ENCODE data around the gene CLDND2.

The CLDND2 gene

GRCh38 chr19:51365211-51365964 lies 3.4 kb downstream of the CLDND2 start:
- peaks cover 32% of the 10 kb centered on the region for H3K4me1 ChIP-seq (ENCODE audit: control insufficient read depth, insufficient read depth, low read length)
- peak overlapping the region; percentile 100 for H3K9ac ChIP-seq (ENCODE audit: low read length)
- peak; percentile 58 for DNase-seq (ENCODE audit: low read depth)
- H3K4me3 ChIP-seq (ENCODE audit: low read length), result peak overlapping the region; percentile 100
- H3K9me3 ChIP-seq (ENCODE audit: control insufficient read depth, low read length), result no peaks in the 10 kb centered on the region
- no peaks in the 10 kb centered on the region for H3K36me3 ChIP-seq (ENCODE audit: control insufficient read depth, insufficient read depth, low read length, severe bottlenecking)
- no peaks in the 10 kb centered on the region for H3K27me3 ChIP-seq (replicated peaks; ENCODE audit: control insufficient read depth, insufficient read depth, low read length)

- Histone ChIP-seq H3K9me3 (ENCODE audit: control insufficient read depth, low read length) (no peaks in the 10 kb centered on the region), H3K4me1 (ENCODE audit: control insufficient read depth, insufficient read depth, low read length) (peaks cover 36% of the 10 kb centered on the region), H3K4me3 (ENCODE audit: low read length) (peak overlapping the region; percentile 100), H3K36me3 (ENCODE audit: control insufficient read depth, insufficient read depth, low read length, severe bottlenecking) (no peaks in the 10 kb centered on the region), H3K9ac (ENCODE audit: low read length) (peak overlapping the region; percentile 100), H3K27me3 (replicated peaks; ENCODE audit: control insufficient read depth, insufficient read depth, low read length) (no peaks in the 10 kb centered on the region)
- DNase-seq (ENCODE audit: low read depth), result no peak
These were observed 4.3 kb downstream of the CLDND2 start for GRCh38 chr19:51364200-51365106.

DNA sequence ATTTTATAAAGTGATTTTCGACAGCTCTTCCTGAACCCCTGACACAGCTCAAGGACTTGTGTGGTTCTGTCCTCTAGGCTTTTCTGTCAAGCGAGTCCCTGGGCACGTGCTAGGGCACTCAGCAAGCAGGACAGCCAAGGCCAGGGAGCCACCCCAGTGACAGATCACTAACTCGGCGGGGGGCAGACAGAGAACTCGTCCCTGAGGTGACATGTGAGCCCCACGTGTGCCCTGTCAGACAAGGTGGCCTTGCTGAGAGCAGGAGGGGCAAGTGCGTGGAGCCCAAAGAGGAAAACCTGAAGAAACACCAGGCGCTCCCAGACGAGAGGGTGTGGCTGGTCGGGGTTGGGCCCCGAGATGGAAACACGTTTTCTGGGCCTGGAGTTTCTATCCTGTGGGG lies 7.6 kb downstream of the CLDND2 start:
- Histone ChIP-seq H3K4me1 (ENCODE audit: control insufficient read depth, insufficient read depth, low read length) (peaks cover 45% of the 10 kb centered on the region), H3K36me3 (ENCODE audit: control insufficient read depth, insufficient read depth, low read length, severe bottlenecking) (peaks cover 5% of the 10 kb centered on the region), H3K27me3 (replicated peaks; ENCODE audit: control insufficient read depth, insufficient read depth, low read length) (no peaks in the 10 kb centered on the region), H3K4me3 (ENCODE audit: low read length) (no peak overlapping the region), H3K9ac (ENCODE audit: low read length) (no peak overlapping the region), H3K9me3 (ENCODE audit: control insufficient read depth, low read length) (no peaks in the 10 kb centered on the region)
- DNase-seq (ENCODE audit: low read depth), result no peak

GRCh38 chr19:51359294-51359693 lies 9.5 kb downstream of the CLDND2 start:
- H3K27me3 ChIP-seq (replicated peaks; ENCODE audit: control insufficient read depth, insufficient read depth, low read length), result no peaks in the 10 kb centered on the region
- peak; percentile 87 for DNase-seq (ENCODE audit: low read depth)
- H3K4me1 ChIP-seq (ENCODE audit: control insufficient read depth, insufficient read depth, low read length), result peaks cover 38% of the 10 kb centered on the region

DNA sequence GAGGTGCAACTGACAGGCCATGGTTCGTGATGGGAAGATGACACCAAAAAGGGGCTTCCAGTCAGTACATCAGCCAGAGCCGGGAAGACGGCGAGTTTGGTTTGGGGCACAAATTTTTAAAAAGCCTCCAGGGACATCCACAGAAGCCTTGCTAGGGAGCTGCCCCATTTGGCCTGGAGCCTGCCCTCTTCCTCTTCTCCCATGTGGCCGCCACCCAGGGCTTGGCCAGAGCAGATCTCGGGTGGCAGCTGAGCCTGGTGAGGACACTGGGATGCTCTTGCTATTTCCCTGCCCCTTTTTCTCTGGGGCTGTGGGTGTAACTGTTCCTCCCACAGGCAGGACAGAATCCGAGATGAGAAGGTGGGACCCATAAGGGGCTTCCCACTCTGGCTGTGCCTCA lies 10.9 kb downstream of the CLDND2 start:
- no peak overlapping the region for H3K4me3 ChIP-seq (ENCODE audit: low read length)
- peaks cover 27% of the 10 kb centered on the region for H3K4me1 ChIP-seq (ENCODE audit: control insufficient read depth, insufficient read depth, low read length)
- H3K9ac ChIP-seq (ENCODE audit: low read length), result no peak overlapping the region
- no peaks in the 10 kb centered on the region for H3K9me3 ChIP-seq (ENCODE audit: control insufficient read depth, low read length)
- no peak for DNase-seq (ENCODE audit: low read depth)
- no peaks in the 10 kb centered on the region for H3K27me3 ChIP-seq (replicated peaks; ENCODE audit: control insufficient read depth, insufficient read depth, low read length)
- H3K36me3 ChIP-seq (ENCODE audit: control insufficient read depth, insufficient read depth, low read length, severe bottlenecking), result peaks cover 10% of the 10 kb centered on the region

More at GRCh38 chr19:51359294-51359693, 9.5 kb downstream of the CLDND2 start:
- Histone ChIP-seq H3K9me3 (ENCODE audit: control insufficient read depth, low read length) (no peaks in the 10 kb centered on the region), H3K4me3 (ENCODE audit: low read length) (no peak overlapping the region), H3K36me3 (ENCODE audit: control insufficient read depth, insufficient read depth, low read length, severe bottlenecking) (peaks cover 8% of the 10 kb centered on the region), H3K9ac (ENCODE audit: low read length) (peak overlapping the region; percentile 39)

DNA sequence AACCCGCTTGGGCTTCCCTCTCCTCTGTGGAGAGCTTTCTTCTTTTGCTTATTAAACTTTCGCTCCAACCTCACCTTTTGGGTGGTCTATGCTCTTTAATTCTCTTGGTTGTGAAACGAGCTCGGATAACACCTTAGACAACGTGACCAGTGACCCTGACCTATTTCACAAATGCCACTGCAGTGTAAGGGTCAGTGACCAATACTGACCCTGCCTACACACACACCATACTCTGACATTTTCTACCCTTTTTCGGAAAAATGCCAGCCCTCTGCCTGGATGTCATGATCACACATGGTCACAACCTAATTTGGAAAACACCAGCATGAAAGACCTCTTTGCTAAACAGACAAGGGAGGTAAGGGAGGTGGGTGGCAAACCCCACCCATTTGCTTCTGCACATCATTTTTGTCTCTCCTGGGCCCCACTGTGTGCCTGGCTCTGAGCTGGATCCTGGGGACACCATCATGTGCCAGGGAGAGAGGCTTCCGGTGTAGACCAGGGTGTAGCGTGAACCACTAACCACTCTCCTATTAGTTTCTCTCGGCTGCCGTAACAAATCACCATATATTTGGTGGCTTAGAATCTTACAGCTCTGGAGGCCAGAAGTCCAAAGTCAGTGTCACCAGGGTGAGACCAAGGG lies 12.5 kb downstream of the CLDND2 start:
- Histone ChIP-seq H3K36me3 (ENCODE audit: control insufficient read depth, insufficient read depth, low read length, severe bottlenecking) (peaks cover 27% of the 10 kb centered on the region), H3K4me3 (ENCODE audit: low read length) (no peak overlapping the region), H3K4me1 (ENCODE audit: control insufficient read depth, insufficient read depth, low read length) (peaks cover 21% of the 10 kb centered on the region), H3K27me3 (replicated peaks; ENCODE audit: control insufficient read depth, insufficient read depth, low read length) (no peaks in the 10 kb centered on the region), H3K9ac (ENCODE audit: low read length) (no peak overlapping the region), H3K9me3 (ENCODE audit: control insufficient read depth, low read length) (no peaks in the 10 kb centered on the region)
- no peak for DNase-seq (ENCODE audit: low read depth)

GRCh38 chr19:51354742-51355148 lies 14.1 kb downstream of the CLDND2 start:
- Histone ChIP-seq H3K9ac (ENCODE audit: low read length) (no peak overlapping the region), H3K36me3 (ENCODE audit: control insufficient read depth, insufficient read depth, low read length, severe bottlenecking) (peaks cover 40% of the 10 kb centered on the region), H3K4me1 (ENCODE audit: control insufficient read depth, insufficient read depth, low read length) (peaks cover 29% of the 10 kb centered on the region), H3K27me3 (replicated peaks; ENCODE audit: control insufficient read depth, insufficient read depth, low read length) (no peaks in the 10 kb centered on the region), H3K9me3 (ENCODE audit: control insufficient read depth, low read length) (no peaks in the 10 kb centered on the region), H3K4me3 (ENCODE audit: low read length) (no peak overlapping the region)
- DNase-seq (ENCODE audit: low read depth), result no peak

DNA sequence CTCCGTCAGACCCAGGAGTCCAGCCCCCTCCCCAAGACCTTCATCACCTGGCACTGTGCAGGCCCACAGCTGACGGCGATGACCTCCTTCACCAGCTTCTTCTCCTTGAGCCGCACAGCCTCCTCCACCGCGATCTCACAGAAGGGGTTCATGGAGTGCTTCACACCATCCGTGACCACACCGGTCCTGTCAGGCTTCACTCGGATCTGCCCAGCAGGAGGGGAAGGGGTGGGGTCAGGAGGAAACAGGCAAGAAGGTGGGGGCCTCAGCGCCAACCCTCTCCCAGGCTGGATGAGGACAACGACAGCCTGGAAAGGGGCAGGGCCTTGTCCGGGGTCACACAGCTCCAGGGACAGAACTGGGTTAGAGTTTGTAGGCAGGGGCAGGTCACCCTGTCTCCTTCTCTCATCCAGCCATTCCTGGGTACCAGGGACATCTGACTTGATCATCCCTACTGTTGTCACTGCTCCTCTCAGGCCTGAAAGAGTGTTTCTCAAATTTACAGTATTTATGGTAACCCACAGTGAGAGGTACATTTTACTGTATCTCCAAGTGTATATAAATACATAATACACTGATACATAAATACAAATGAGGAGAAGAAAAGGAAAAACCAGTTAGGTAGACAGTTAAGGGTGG lies 14.6 kb downstream of the CLDND2 start:
- no peak overlapping the region for H3K4me3 ChIP-seq (ENCODE audit: low read length)
- no peak for DNase-seq (ENCODE audit: low read depth)

GRCh38 chr19:51352783-51353360 lies 15.9 kb downstream of the CLDND2 start:
- Histone ChIP-seq H3K9ac (ENCODE audit: low read length) (no peak overlapping the region), H3K4me1 (ENCODE audit: control insufficient read depth, insufficient read depth, low read length) (peaks cover 15% of the 10 kb centered on the region), H3K9me3 (ENCODE audit: control insufficient read depth, low read length) (no peaks in the 10 kb centered on the region), H3K4me3 (ENCODE audit: low read length) (no peak overlapping the region), H3K27me3 (replicated peaks; ENCODE audit: control insufficient read depth, insufficient read depth, low read length) (no peaks in the 10 kb centered on the region), H3K36me3 (ENCODE audit: control insufficient read depth, insufficient read depth, low read length, severe bottlenecking) (peaks cover 55% of the 10 kb centered on the region)
- DNase-seq (ENCODE audit: low read depth), result no peak

More for the DNA sequence above, 14.6 kb downstream of the CLDND2 start:
- Histone ChIP-seq H3K9me3 (ENCODE audit: control insufficient read depth, low read length) (no peaks in the 10 kb centered on the region), H3K36me3 (ENCODE audit: control insufficient read depth, insufficient read depth, low read length, severe bottlenecking) (peaks cover 45% of the 10 kb centered on the region), H3K9ac (ENCODE audit: low read length) (no peak overlapping the region), H3K4me1 (ENCODE audit: control insufficient read depth, insufficient read depth, low read length) (peaks cover 24% of the 10 kb centered on the region), H3K27me3 (replicated peaks; ENCODE audit: control insufficient read depth, insufficient read depth, low read length) (no peaks in the 10 kb centered on the region)

- Histone ChIP-seq H3K36me3 (ENCODE audit: control insufficient read depth, insufficient read depth, low read length, severe bottlenecking) (peaks cover 66% of the 10 kb centered on the region), H3K9ac (ENCODE audit: low read length) (no peak overlapping the region), H3K27me3 (replicated peaks; ENCODE audit: control insufficient read depth, insufficient read depth, low read length) (no peaks in the 10 kb centered on the region), H3K9me3 (ENCODE audit: control insufficient read depth, low read length) (no peaks in the 10 kb centered on the region), H3K4me1 (ENCODE audit: control insufficient read depth, insufficient read depth, low read length) (peaks cover 13% of the 10 kb centered on the region), H3K4me3 (ENCODE audit: low read length) (no peak overlapping the region)
- DNase-seq (ENCODE audit: low read depth), result no peak
These were observed 17.4 kb downstream of the CLDND2 start for GRCh38 chr19:51351266-51351990.
